Measurements from ENCODE around the gene CCDC97.

GRCh38 chr19:41302624-41303351, 7.2 kb upstream of the CCDC97 start:
- TF ChIP-seq POLR2A (IDR thresholded peaks at IDR 0.05; ENCODE audit: low read depth) (no peak), CTCF (IDR thresholded peaks at IDR 0.05) (no peak), EP300 (IDR thresholded peaks at IDR 0.05) (no peak)

Measured in esophagus muscularis mucosa (tissue), 4 donors.